Peyer's patch (tissue), 4 donors: ENCODE measurements around the gene NFASC.

Experiments used
- POLR2A ChIP-seq, 2 donors: fragments of 450-650 bp; IDR thresholded peaks; one replicate each; pipeline ENCODE4 v1.5.1; 2017; ENCODE audit warnings: antibody characterized with exemption in 2 of 2, mild to moderate bottlenecking in 2 of 2, moderate library complexity in 2 of 2
- TF ChIP-seq, protein P1 (sequence below), 6 experiments: fragments of 450-650 bp in 4 of 6; fragments of 200-600 bp in 2 of 6; sonication (generic) in 1 of 6; IDR thresholded peaks; one replicate each; pipeline ENCODE4 v1.5.1; 2017 to 2019; ENCODE audit warnings: antibody characterized with exemption in 6 of 6, mild to moderate bottlenecking in 3 of 6, moderate library complexity in 1 of 6

DNA sequence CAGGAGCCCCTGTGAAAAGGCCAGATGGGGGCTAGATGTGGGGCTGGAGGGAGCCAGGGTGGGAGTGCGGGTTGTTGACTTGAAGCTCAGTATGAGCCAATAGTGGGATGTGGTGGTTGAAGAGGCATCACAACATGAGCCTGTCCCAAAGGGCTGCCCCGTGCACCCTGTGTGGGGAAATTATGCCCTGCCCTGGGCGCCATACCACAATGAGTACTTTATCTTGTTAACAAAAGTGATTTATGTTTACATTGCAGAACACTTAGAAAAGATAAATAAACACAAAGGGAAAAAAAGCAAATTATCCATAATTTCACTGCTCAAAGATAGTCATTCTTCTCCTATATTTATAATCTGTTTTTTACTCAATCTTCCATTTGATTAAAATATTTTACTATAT lies 1.6 kb upstream of the NFASC start:
- TF ChIP-seq POLR2A (IDR thresholded peaks at IDR 0.05), result no peak
- TF ChIP-seq, protein P1, sequence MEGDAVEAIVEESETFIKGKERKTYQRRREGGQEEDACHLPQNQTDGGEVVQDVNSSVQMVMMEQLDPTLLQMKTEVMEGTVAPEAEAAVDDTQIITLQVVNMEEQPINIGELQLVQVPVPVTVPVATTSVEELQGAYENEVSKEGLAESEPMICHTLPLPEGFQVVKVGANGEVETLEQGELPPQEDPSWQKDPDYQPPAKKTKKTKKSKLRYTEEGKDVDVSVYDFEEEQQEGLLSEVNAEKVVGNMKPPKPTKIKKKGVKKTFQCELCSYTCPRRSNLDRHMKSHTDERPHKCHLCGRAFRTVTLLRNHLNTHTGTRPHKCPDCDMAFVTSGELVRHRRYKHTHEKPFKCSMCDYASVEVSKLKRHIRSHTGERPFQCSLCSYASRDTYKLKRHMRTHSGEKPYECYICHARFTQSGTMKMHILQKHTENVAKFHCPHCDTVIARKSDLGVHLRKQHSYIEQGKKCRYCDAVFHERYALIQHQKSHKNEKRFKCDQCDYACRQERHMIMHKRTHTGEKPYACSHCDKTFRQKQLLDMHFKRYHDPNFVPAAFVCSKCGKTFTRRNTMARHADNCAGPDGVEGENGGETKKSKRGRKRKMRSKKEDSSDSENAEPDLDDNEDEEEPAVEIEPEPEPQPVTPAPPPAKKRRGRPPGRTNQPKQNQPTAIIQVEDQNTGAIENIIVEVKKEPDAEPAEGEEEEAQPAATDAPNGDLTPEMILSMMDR (IDR thresholded peaks at IDR 0.05), result no peak
